ENCODE results near the gene TGFBR1.
A peak's percentile ranks its signal among the peaks of the same experiment; 100 is the strongest.

TGFBR1 gene

GRCh38 chr9:99104459-99105151, at the start of gene TGFBR1:
Gene TGFBR1, plus strand, starts transcription at chr9:99105113. Its CDS starts 93 bp downstream, at chr9:99105206.
- DNase-seq, result peak; percentile 92

- no peak for DNase-seq
These were observed 49.5 kb upstream of the TGFBR1 start for GRCh38 chr9:99055384-99055783.

GRCh38 chr9:99056186-99056585, 48.7 kb upstream of the TGFBR1 start:
- no peak for DNase-seq

- no peak for DNase-seq
These were observed 47.8 kb upstream of the TGFBR1 start for GRCh38 chr9:99056886-99057664.

- peak; percentile 84 for DNase-seq
These were observed 47.0 kb upstream of the TGFBR1 start for GRCh38 chr9:99057665-99058625.

GRCh38 chr9:99058964-99059921, 45.7 kb upstream of the TGFBR1 start:
- DNase-seq, result peak; percentile 74

GRCh38 chr9:99060621-99061020, 44.3 kb upstream of the TGFBR1 start:
- DNase-seq, result no peak

- no peak for DNase-seq
These were observed 42.4 kb upstream of the TGFBR1 start for GRCh38 chr9:99062549-99062948.

GRCh38 chr9:99063522-99063921, 41.4 kb upstream of the TGFBR1 start:
- no peak for DNase-seq

- no peak for DNase-seq
These were observed 38.3 kb upstream of the TGFBR1 start for GRCh38 chr9:99066571-99066970.

- no peak for DNase-seq
These were observed 35.8 kb upstream of the TGFBR1 start for GRCh38 chr9:99069075-99069474.

GRCh38 chr9:99069546-99069945, 35.4 kb upstream of the TGFBR1 start:
- no peak for DNase-seq

GRCh38 chr9:99070681-99071080, 34.2 kb upstream of the TGFBR1 start:
- DNase-seq, result no peak

- no peak for DNase-seq
These were observed 33.4 kb upstream of the TGFBR1 start for GRCh38 chr9:99071313-99072039.

GRCh38 chr9:99072040-99072394, 32.9 kb upstream of the TGFBR1 start:
- DNase-seq, result no peak

- no peak for DNase-seq
These were observed 31.6 kb upstream of the TGFBR1 start for GRCh38 chr9:99073347-99073746.

GRCh38 chr9:99073985-99074901, 30.7 kb upstream of the TGFBR1 start:
- no peak for DNase-seq

GRCh38 chr9:99074902-99075245, 30.0 kb upstream of the TGFBR1 start:
- DNase-seq, result no peak

GRCh38 chr9:99075246-99075912, 29.5 kb upstream of the TGFBR1 start:
- DNase-seq, result no peak

GRCh38 chr9:99076030-99076429, 28.9 kb upstream of the TGFBR1 start:
- no peak for DNase-seq
